OCI-LY7 (cell line): ENCODE data around the gene HEXA. TPM values are rescaled to one million over a fixed set of nuclear protein-coding genes. Genes with fewer than 3 reads are reported as not detected.
A peak's percentile ranks its signal among the peaks of the same experiment; 100 is the strongest.

Source experiments
- BruUV-seq: library from RNA; stranded (reverse); fragments of 400-500 nt; replicated peaks from 2 replicates; lab custom pipeline; 2021; lab: Mats Ljungman, UMichigan
- CTCF ChIA-PET: fragments of 300-600 bp; sonication (Branson Sonifier 250); formaldehyde crosslinking; loops from one replicate; lab custom pipeline; 2022; ENCODE audit warnings: antibody characterized with exemption; ENCODE audit not compliant: unreplicated experiment; lab: Charles Lee
- POLR2A ChIA-PET: fragments of 300-600 bp; sonication (Branson Sonifier 250); formaldehyde crosslinking; loops from one replicate; lab custom pipeline; 2022; ENCODE audit warnings: antibody characterized with exemption; lab: Charles Lee
- DNase-seq: peaks from one replicate; pipeline ENCODE4 v3.0.0-alpha.2; 2015; ENCODE audit warnings: low spot score
- H2AFZ ChIP-seq: fragments of 200-600 bp; sonication (generic), shearing (Covaris generic); 2 replicates; pipeline ENCODE4 v1.6.1; 2014; ENCODE audit warnings: mild to moderate bottlenecking, antibody characterized with exemption, low read length, moderate library complexity
- H3K27ac ChIP-seq: fragments of 200-600 bp; sonication (generic); 2 replicates; pipeline ENCODE4 v1.5.1; 2014; ENCODE audit warnings: mixed run types, low read depth, mild to moderate bottlenecking, moderate library complexity, low read length, inconsistent platforms; ENCODE audit not compliant: poor library complexity, severe bottlenecking
- H3K36me3 ChIP-seq: fragments of 200-600 bp; sonication (generic); 2 replicates; pipeline ENCODE4 v1.6.1; 2014; ENCODE audit warnings: mild to moderate bottlenecking, antibody characterized with exemption, low read length, moderate library complexity, mixed read lengths; ENCODE audit not compliant: insufficient read depth
- H3K4me1 ChIP-seq: fragments of 200-600 bp; sonication (generic); 2 replicates; pipeline ENCODE4 v1.5.1; 2014; ENCODE audit warnings: mild to moderate bottlenecking, low read length; ENCODE audit not compliant: insufficient read depth, poor library complexity, severe bottlenecking
- H3K4me2 ChIP-seq: fragments of 200-600 bp; sonication (generic); 2 replicates; pipeline ENCODE4 v1.6.1; 2014; ENCODE audit warnings: mild to moderate bottlenecking, low read length
- H3K4me3 ChIP-seq: fragments of 200-600 bp; sonication (generic); 2 replicates; pipeline ENCODE4 v1.5.1; 2014; ENCODE audit warnings: mild to moderate bottlenecking, low read depth, low read length; ENCODE audit not compliant: poor library complexity, severe bottlenecking
- H3K79me2 ChIP-seq: fragments of 200-600 bp; sonication (generic); 2 replicates; pipeline ENCODE4 v1.6.1; 2016; ENCODE audit warnings: low read depth, mild to moderate bottlenecking, low read length, moderate library complexity, mixed read lengths; ENCODE audit not compliant: insufficient read depth
- H3K9me2 ChIP-seq: fragments of 200-600 bp; sonication (generic); 2 replicates; pipeline ENCODE4 v1.6.1; 2016; ENCODE audit warnings: mild to moderate bottlenecking, low read length, mixed read lengths; ENCODE audit not compliant: insufficient read depth
- H3K9me3 ChIP-seq: fragments of 200-600 bp; sonication (generic); 2 replicates; pipeline ENCODE4 v1.6.1; 2014; ENCODE audit warnings: mild to moderate bottlenecking, mixed run types, low read length, mixed read lengths
- H4K20me1 ChIP-seq: fragments of 200-600 bp; sonication (generic); 2 replicates; pipeline ENCODE4 v1.6.1; 2014; ENCODE audit warnings: mild to moderate bottlenecking, antibody characterized with exemption, low read length, moderate library complexity, mixed read lengths; ENCODE audit not compliant: insufficient read depth
- CTCF ChIP-seq: fragments of 200-600 bp; sonication (generic); conservative IDR thresholded peaks from 2 replicates; pipeline ENCODE4 v1.5.1; 2014; ENCODE audit warnings: mild to moderate bottlenecking, antibody characterized with exemption, low read length, moderate library complexity, mixed read lengths
- EZH2phosphoT487 ChIP-seq: fragments of 200-600 bp; sonication (generic); IDR thresholded peaks from 2 replicates; pipeline ENCODE4 v1.6.1; 2018; ENCODE audit warnings: low read depth, borderline replicate concordance, mild to moderate bottlenecking, mixed run types, antibody characterized with exemption, low read length, moderate library complexity, mixed read lengths
- intact Hi-C: fragments of 100-400 bp; cut with micrococcal nuclease; formaldehyde crosslinking; loops from one replicate; pipeline ENCODE4 v1.10.0; 2022; ENCODE audit not compliant: unreplicated experiment
- total RNA-seq, 2 experiments: library from RNA; depleted of rRNA in 1 of 2; stranded (reverse); fragments of >200 nt in 1 of 2; shearing (Covaris generic) in 1 of 2; gene quantifications; 2 replicates each; pipeline ENCODE4 v1.2.3, GENCODE V29; 2014 to 2022

The HEXA gene
- total RNA-seq, 2 experiments from 2014 or later: 51.3 to 82.6 TPM

DNA sequence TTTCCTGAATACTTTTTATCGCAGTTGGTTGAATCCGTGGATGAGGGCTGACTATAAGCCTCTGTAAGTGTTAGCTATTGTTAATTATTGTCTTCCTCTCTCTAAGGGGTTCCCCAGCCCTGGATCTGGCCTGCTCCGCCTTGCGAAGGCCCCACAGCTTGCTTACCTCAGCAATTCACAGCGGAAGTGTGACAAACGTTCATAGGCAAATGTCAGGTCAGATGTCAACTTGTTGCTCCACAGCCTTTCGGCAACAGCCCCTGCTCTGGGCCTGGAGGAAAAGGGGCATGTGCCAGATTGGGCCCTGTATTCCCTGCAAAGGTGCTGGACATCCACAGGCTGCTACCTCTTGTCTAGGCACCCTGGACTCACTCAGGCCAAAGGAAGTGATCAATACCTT, 30.5 kb downstream of the HEXA start:
- no peaks in the 10 kb centered on the region for H3K9me3 ChIP-seq
- TF ChIP-seq CTCF (no peak), EZH2phosphoT487 (no peak)
- ChIA-PET CTCF (no interaction called here), POLR2A (no interaction called here)
- intact Hi-C loops: no loop called here
- no peak overlapping the region for H3K27ac ChIP-seq
- no peaks in the 10 kb centered on the region for H3K79me2 ChIP-seq
- H3K4me1 ChIP-seq: no peaks in the 10 kb centered on the region
- H2AFZ ChIP-seq: no peak overlapping the region
- H3K4me3 ChIP-seq: no peak overlapping the region
- H3K4me2 ChIP-seq: no peak overlapping the region
- no TSS peak for BruUV-seq
- DNase-seq: no peak
- H3K36me3 ChIP-seq: peaks cover 39% of the 10 kb centered on the region; the same call in 1 of the 2 replicates
- no peaks in the 10 kb centered on the region for H3K9me2 ChIP-seq
- no peaks in the 10 kb centered on the region for H4K20me1 ChIP-seq

DNA sequence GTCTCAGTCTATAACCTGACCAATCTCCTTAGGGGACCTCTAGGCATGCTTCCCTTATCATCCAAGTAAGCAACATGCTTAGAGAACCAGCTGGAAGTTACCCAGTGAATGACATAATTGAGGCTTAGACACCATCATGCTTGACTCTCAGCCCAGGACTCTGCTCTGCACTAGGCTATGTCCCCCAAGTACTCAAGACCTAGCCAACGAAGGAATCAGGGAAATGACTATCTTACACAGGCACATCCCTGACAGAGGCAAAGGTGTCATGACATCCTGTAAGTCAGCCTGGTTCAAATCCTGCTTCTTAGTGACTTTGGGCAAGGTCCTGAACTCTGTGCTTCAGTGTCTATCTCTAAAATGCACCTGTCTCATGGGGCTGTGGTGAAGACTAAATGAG, 31.2 kb downstream of the HEXA start:
- H3K9me3 ChIP-seq: no peaks in the 10 kb centered on the region
- POLR2A ChIA-PET: no interaction called here
- H3K27ac ChIP-seq: no peak overlapping the region
- no TSS peak for BruUV-seq
- CTCF ChIA-PET: no interaction called here
- DNase-seq: no peak
- no peaks in the 10 kb centered on the region for H3K79me2 ChIP-seq
- TF ChIP-seq EZH2phosphoT487: no peak
- TF ChIP-seq CTCF: no peak
- intact Hi-C loops: no loop called here
- H3K9me2 ChIP-seq: no peaks in the 10 kb centered on the region
- H2AFZ ChIP-seq: no peak overlapping the region
- H3K36me3 ChIP-seq: peaks cover 34% of the 10 kb centered on the region; the same call in 1 of the 2 replicates
- H3K4me3 ChIP-seq: no peak overlapping the region
- H4K20me1 ChIP-seq: no peaks in the 10 kb centered on the region
- no peaks in the 10 kb centered on the region for H3K4me1 ChIP-seq
- no peak overlapping the region for H3K4me2 ChIP-seq

DNA sequence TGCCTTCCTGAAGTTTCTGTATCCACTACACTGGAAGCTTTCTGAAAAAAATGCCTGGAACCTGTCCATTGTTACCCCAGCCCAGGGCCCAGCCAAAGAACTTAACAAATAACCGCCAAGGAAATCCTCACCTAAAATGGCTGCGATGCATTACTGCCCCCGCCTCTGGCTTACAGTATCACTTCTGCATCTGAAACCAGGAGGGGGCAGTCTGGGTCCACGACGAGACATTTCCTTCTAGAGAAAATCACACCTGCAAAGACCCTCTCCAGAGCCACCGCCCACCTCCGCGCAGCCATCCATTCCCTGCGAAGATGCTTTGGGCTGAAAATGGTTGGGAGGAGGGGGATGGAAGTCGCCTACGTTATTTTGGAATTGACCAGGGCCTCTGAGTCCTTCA, 33.4 kb downstream of the HEXA start:
- no peaks in the 10 kb centered on the region for H3K9me3 ChIP-seq
- no peaks in the 10 kb centered on the region for H3K79me2 ChIP-seq
- H3K9me2 ChIP-seq: no peaks in the 10 kb centered on the region
- H2AFZ ChIP-seq: no peak overlapping the region
- no peak overlapping the region for H3K4me3 ChIP-seq
- TF ChIP-seq CTCF: peak; percentile 75
- no peak for TF ChIP-seq EZH2phosphoT487
- intact Hi-C loops: no loop called here
- no peak overlapping the region for H3K4me2 ChIP-seq
- no peaks in the 10 kb centered on the region for H4K20me1 ChIP-seq
- no peaks in the 10 kb centered on the region for H3K4me1 ChIP-seq
- ChIA-PET CTCF (no interaction called here), POLR2A (no interaction called here)
- no peak overlapping the region for H3K27ac ChIP-seq
- BruUV-seq: no TSS peak
- DNase-seq: peak; percentile 39
- peaks cover 19% of the 10 kb centered on the region; the same call in 1 of the 2 replicates for H3K36me3 ChIP-seq
